ENCODE measurements around the gene DLX1.
"Not testable (repeated sequence)": the region's sequence is repeated elsewhere in the genome, so short reads cannot be mapped to it uniquely, and the experiment has no call there.

The DLX1 gene

GRCh38 chr2:172134270-172134669, 49.0 kb downstream of the DLX1 start:
- no peak for DNase-seq (ENCODE audit: extremely low read depth, low read depth)
- no peak for TF ChIP-seq CTCF (IDR thresholded peaks at IDR 0.05; ENCODE audit: low read depth, low read length)

DNA sequence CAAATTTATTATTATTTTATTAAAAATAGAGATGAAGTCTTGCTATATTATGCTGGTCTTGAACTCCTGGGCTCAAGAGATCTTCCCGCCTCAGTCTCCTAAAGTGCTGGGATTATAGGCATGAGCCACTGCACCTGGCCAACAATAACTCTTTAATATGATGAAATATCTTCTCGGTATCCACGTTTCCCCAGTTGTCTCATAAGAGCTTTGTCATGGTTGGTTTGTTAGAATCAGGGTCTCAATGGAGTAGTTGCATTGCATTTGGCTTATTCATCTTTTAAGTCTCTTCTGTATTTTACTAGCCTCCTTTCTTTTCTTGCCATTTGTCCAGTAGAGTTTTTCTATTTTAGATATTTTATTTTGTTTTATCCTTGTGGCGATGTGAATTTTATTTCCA, 50.1 kb downstream of the DLX1 start:
- TF ChIP-seq CTCF (IDR thresholded peaks at IDR 0.05; ENCODE audit: low read depth, low read length) = no peak

GRCh38 chr2:172137109-172137508, 51.8 kb downstream of the DLX1 start:
- DNase-seq (ENCODE audit: extremely low read depth, low read depth) = no peak
- no peak for TF ChIP-seq CTCF (IDR thresholded peaks at IDR 0.05; ENCODE audit: low read depth, low read length)

More for the DNA sequence above, 50.1 kb downstream of the DLX1 start:
- DNase-seq (ENCODE audit: extremely low read depth, low read depth) = no peak

- no peak for TF ChIP-seq CTCF (IDR thresholded peaks at IDR 0.05; ENCODE audit: low read depth, low read length)
- DNase-seq (ENCODE audit: extremely low read depth, low read depth) = no peak
Observed at GRCh38 chr2:172137943-172138342, 52.6 kb downstream of the DLX1 start.

- DNase-seq (ENCODE audit: extremely low read depth, low read depth) = not testable (repeated sequence)
Observed at GRCh38 chr2:172138727-172139126, 53.4 kb downstream of the DLX1 start.

Measured in AG09319 (cell line).